Esophagus squamous epithelium (tissue), 4 donors: Measurements from ENCODE around the gene ITGB6.

Experiments
- CTCF ChIP-seq, 6 experiments: fragments of 450-650 bp in 4 of 6; fragments of 200-600 bp in 2 of 6; sonication (generic) in 2 of 6; IDR thresholded peaks; one replicate each; pipeline ENCODE4 v1.5.1; 2016 to 2019; ENCODE audit warnings: antibody characterized with exemption in 6 of 6, mild to moderate bottlenecking in 4 of 6, moderate library complexity in 4 of 6
- POLR2A ChIP-seq, 4 donors: fragments of 450-650 bp; IDR thresholded peaks; one replicate each; pipeline ENCODE4 v1.6.1; 2017; ENCODE audit warnings: antibody characterized with exemption in 4 of 4, mild to moderate bottlenecking in 4 of 4, moderate library complexity in 3 of 4

- TF ChIP-seq CTCF (IDR thresholded peaks at IDR 0.05) (no peak), POLR2A (IDR thresholded peaks at IDR 0.05) (no peak)
Measured at GRCh38 chr2:160241251-160242137, 41.4 kb upstream of the ITGB6 start.
